ENCODE measurements around the gene PDCD4. TPM values are rescaled to one million over a fixed set of nuclear protein-coding genes. Genes with fewer than 3 reads are reported as not detected.
A peak's percentile ranks its signal among the peaks of the same experiment; 100 is the strongest.

PDCD4 gene
- total and polyA plus RNA-seq, 5 donors: 39.8 to 82.7 (median 70.8) TPM

- Histone ChIP-seq H3K4me1 (ENCODE audit: control insufficient read depth, insufficient read depth, low read length) (peaks cover 17% of the 10 kb centered on the region), H3K9me3 (ENCODE audit: control insufficient read depth, low read length) (no peaks in the 10 kb centered on the region), H3K4me3 (ENCODE audit: low read length) (no peak overlapping the region), H3K27me3 (ENCODE audit: control insufficient read depth, insufficient read depth) (no peaks in the 10 kb centered on the region), H3K27ac (ENCODE audit: low read length) (peak overlapping the region; percentile 30)
- WGBS: 77% methylated on average over 11 of the region's 11 CpGs
- DNase-seq: peak in 1 of 3 donors; percentile 19
- intact Hi-C loops (cut with DNase I): no loop called here
- ATAC-seq: no peak
These were observed 41.9 kb upstream of the PDCD4 start for GRCh38 chr10:110829721-110830410.

GRCh38 chr10:110833234-110833940 lies 38.3 kb upstream of the PDCD4 start:
- no peak for DNase-seq
- Histone ChIP-seq H3K4me1 (ENCODE audit: control insufficient read depth, insufficient read depth, low read length) (peaks cover 24% of the 10 kb centered on the region), H3K27ac (ENCODE audit: low read length) (peak overlapping the region; percentile 83), H3K9me3 (ENCODE audit: control insufficient read depth, low read length) (no peaks in the 10 kb centered on the region), H3K4me3 (ENCODE audit: low read length) (no peak overlapping the region), H3K27me3 (ENCODE audit: control insufficient read depth, insufficient read depth) (no peaks in the 10 kb centered on the region)
- WGBS: 81% methylated on average over 13 of the region's 13 CpGs
- intact Hi-C loops (cut with DNase I): no loop called here
- no peak for ATAC-seq

GRCh38 chr10:110833941-110834628 lies 37.6 kb upstream of the PDCD4 start:
- Histone ChIP-seq H3K27ac (ENCODE audit: low read length) (peak overlapping the region; percentile 83), H3K4me3 (ENCODE audit: low read length) (no peak overlapping the region), H3K4me1 (ENCODE audit: control insufficient read depth, insufficient read depth, low read length) (peaks cover 22% of the 10 kb centered on the region), H3K27me3 (ENCODE audit: control insufficient read depth, insufficient read depth) (no peaks in the 10 kb centered on the region), H3K9me3 (ENCODE audit: control insufficient read depth, low read length) (no peaks in the 10 kb centered on the region)
- DNase-seq (no peak), ATAC-seq (no peak)
- intact Hi-C loops (cut with DNase I): no loop called here
- 77% methylated on average over 14 of the region's 14 CpGs for WGBS

GRCh38 chr10:110834629-110835301 lies 37.0 kb upstream of the PDCD4 start:
- peak; percentile 44 to 82 (median 72) for DNase-seq
- intact Hi-C loops (cut with DNase I): no loop called here
- Histone ChIP-seq H3K27ac (ENCODE audit: low read length) (peak overlapping the region; percentile 83), H3K4me3 (ENCODE audit: low read length) (no peak overlapping the region), H3K27me3 (ENCODE audit: control insufficient read depth, insufficient read depth) (no peaks in the 10 kb centered on the region), H3K4me1 (ENCODE audit: control insufficient read depth, insufficient read depth, low read length) (peaks cover 21% of the 10 kb centered on the region), H3K9me3 (ENCODE audit: control insufficient read depth, low read length) (no peaks in the 10 kb centered on the region)
- peak; percentile 81 to 82 for ATAC-seq
- WGBS: 28% methylated on average over 6 of the region's 6 CpGs

- Histone ChIP-seq H3K4me1 (ENCODE audit: control insufficient read depth, insufficient read depth, low read length) (peaks cover 24% of the 10 kb centered on the region), H3K9me3 (ENCODE audit: control insufficient read depth, low read length) (no peaks in the 10 kb centered on the region), H3K4me3 (ENCODE audit: low read length) (no peak overlapping the region), H3K27me3 (ENCODE audit: control insufficient read depth, insufficient read depth) (no peaks in the 10 kb centered on the region), H3K27ac (ENCODE audit: low read length) (peak overlapping the region; percentile 50)
- DNase-seq: peak in 1 of 3 donors; percentile 33
- 52% methylated on average over 7 of the region's 7 CpGs for WGBS
- ATAC-seq: no peak
- intact Hi-C loops (cut with DNase I): no loop called here
These were observed 35.9 kb upstream of the PDCD4 start for GRCh38 chr10:110835841-110836240.

- Histone ChIP-seq H3K4me3 (ENCODE audit: low read length) (no peak overlapping the region), H3K4me1 (ENCODE audit: control insufficient read depth, insufficient read depth, low read length) (peaks cover 24% of the 10 kb centered on the region), H3K9me3 (ENCODE audit: control insufficient read depth, low read length) (no peaks in the 10 kb centered on the region), H3K27ac (ENCODE audit: low read length) (peak overlapping the region; percentile 73), H3K27me3 (ENCODE audit: control insufficient read depth, insufficient read depth) (no peaks in the 10 kb centered on the region)
- WGBS: 76% methylated on average over 3 of the region's 3 CpGs
- peak in 1 of 3 donors; percentile 16 for DNase-seq
- no peak for ATAC-seq
- intact Hi-C loops (cut with DNase I): no loop called here
These were observed 35.0 kb upstream of the PDCD4 start for GRCh38 chr10:110836706-110837105.

- ATAC-seq (peak in 1 of 2 donors; percentile 4), DNase-seq (peak in 1 of 3 donors; percentile 12)
- intact Hi-C loops (cut with DNase I): no loop called here
- Histone ChIP-seq H3K27ac (ENCODE audit: low read length) (peak overlapping the region; percentile 73), H3K27me3 (ENCODE audit: control insufficient read depth, insufficient read depth) (no peaks in the 10 kb centered on the region), H3K4me1 (ENCODE audit: control insufficient read depth, insufficient read depth, low read length) (peaks cover 24% of the 10 kb centered on the region), H3K4me3 (ENCODE audit: low read length) (no peak overlapping the region), H3K9me3 (ENCODE audit: control insufficient read depth, low read length) (no peaks in the 10 kb centered on the region)
- 67% methylated on average over 2 of the region's 2 CpGs for WGBS
These were observed 34.1 kb upstream of the PDCD4 start for GRCh38 chr10:110837418-110838171.

GRCh38 chr10:110840225-110840922 lies 31.4 kb upstream of the PDCD4 start:
- H3K4me1 ChIP-seq (ENCODE audit: control insufficient read depth, insufficient read depth, low read length): peaks cover 15% of the 10 kb centered on the region
- ATAC-seq (peak; percentile 67 to 71), DNase-seq (peak; percentile 76 to 90 (median 76))
- H3K27me3 ChIP-seq (ENCODE audit: control insufficient read depth, insufficient read depth): no peaks in the 10 kb centered on the region
- intact Hi-C loops (cut with DNase I): no loop called here
- H3K27ac ChIP-seq (ENCODE audit: low read length): peak overlapping the region; percentile 3
- no peaks in the 10 kb centered on the region for H3K9me3 ChIP-seq (ENCODE audit: control insufficient read depth, low read length)
- H3K4me3 ChIP-seq (ENCODE audit: low read length): no peak overlapping the region
- WGBS: 63% methylated on average over 5 of the region's 5 CpGs

- Histone ChIP-seq H3K27me3 (ENCODE audit: control insufficient read depth, insufficient read depth) (no peaks in the 10 kb centered on the region), H3K4me1 (ENCODE audit: control insufficient read depth, insufficient read depth, low read length) (peaks cover 11% of the 10 kb centered on the region), H3K9me3 (ENCODE audit: control insufficient read depth, low read length) (no peaks in the 10 kb centered on the region), H3K4me3 (ENCODE audit: low read length) (no peak overlapping the region), H3K27ac (ENCODE audit: low read length) (peak overlapping the region; percentile 26)
- WGBS: 74% methylated on average over 3 of the region's 3 CpGs
- peak; percentile 20 to 22 for ATAC-seq
- intact Hi-C loops (cut with DNase I): no loop called here
- peak in 1 of 3 donors; percentile 9 for DNase-seq
These were observed 30.8 kb upstream of the PDCD4 start for GRCh38 chr10:110840923-110841428.
